Measurements from ENCODE around the gene IPO5.
"Not testable (repeated sequence)": the region's sequence is repeated elsewhere in the genome, so short reads cannot be mapped to it uniquely, and the experiment has no call there.

Gene IPO5

GRCh38 chr13:97979556-97979955, 26.1 kb downstream of the IPO5 start:
- no peak overlapping the region for H3K9ac ChIP-seq (ENCODE audit: low read length)
- no peak overlapping the region for H3K4me3 ChIP-seq (ENCODE audit: low read length)

GRCh38 chr13:97982286-97982685, 28.8 kb downstream of the IPO5 start:
- H3K4me3 ChIP-seq (ENCODE audit: low read length) = no peak overlapping the region
- peaks cover 6% of the 10 kb centered on the region for H3K36me3 ChIP-seq (ENCODE audit: control insufficient read depth, insufficient read depth, low read length)

More at GRCh38 chr13:97979556-97979955, 26.1 kb downstream of the IPO5 start:
- H3K36me3 ChIP-seq (ENCODE audit: control insufficient read depth, insufficient read depth, low read length) = no peaks in the 10 kb centered on the region
- no peaks in the 10 kb centered on the region for H3K27me3 ChIP-seq (ENCODE audit: control insufficient read depth, insufficient read depth, low read length)
- H3K9me3 ChIP-seq (ENCODE audit: control insufficient read depth, low read length) = no peaks in the 10 kb centered on the region
- peaks cover 7% of the 10 kb centered on the region for H3K4me1 ChIP-seq (ENCODE audit: control insufficient read depth, insufficient read depth, low read length)

GRCh38 chr13:97986835-97987234, 33.4 kb downstream of the IPO5 start:
- no peak overlapping the region for H3K9ac ChIP-seq (ENCODE audit: low read length)
- H3K4me1 ChIP-seq (ENCODE audit: control insufficient read depth, insufficient read depth, low read length) = no peaks in the 10 kb centered on the region
- H3K27me3 ChIP-seq (ENCODE audit: control insufficient read depth, insufficient read depth, low read length) = no peaks in the 10 kb centered on the region
- peaks cover 6% of the 10 kb centered on the region for H3K36me3 ChIP-seq (ENCODE audit: control insufficient read depth, insufficient read depth, low read length)
- no peak overlapping the region for H3K4me3 ChIP-seq (ENCODE audit: low read length)
- H3K9me3 ChIP-seq (ENCODE audit: control insufficient read depth, low read length) = no peaks in the 10 kb centered on the region

More at GRCh38 chr13:97982286-97982685, 28.8 kb downstream of the IPO5 start:
- Histone ChIP-seq H3K27me3 (ENCODE audit: control insufficient read depth, insufficient read depth, low read length) (no peaks in the 10 kb centered on the region), H3K4me1 (ENCODE audit: control insufficient read depth, insufficient read depth, low read length) (peaks cover 3% of the 10 kb centered on the region), H3K9ac (ENCODE audit: low read length) (no peak overlapping the region), H3K9me3 (ENCODE audit: control insufficient read depth, low read length) (no peaks in the 10 kb centered on the region)

GRCh38 chr13:97999653-98000052, 46.2 kb downstream of the IPO5 start:
- no peaks in the 10 kb centered on the region for H3K27me3 ChIP-seq (ENCODE audit: control insufficient read depth, insufficient read depth, low read length)

GRCh38 chr13:98004107-98004506, 50.6 kb downstream of the IPO5 start:
- no peaks in the 10 kb centered on the region for H3K9me3 ChIP-seq (ENCODE audit: control insufficient read depth, low read length)
- H3K9ac ChIP-seq (ENCODE audit: low read length) = no peak overlapping the region
- peaks cover 17% of the 10 kb centered on the region for H3K36me3 ChIP-seq (ENCODE audit: control insufficient read depth, insufficient read depth, low read length)
- H3K4me3 ChIP-seq (ENCODE audit: low read length) = no peak overlapping the region
- H3K4me1 ChIP-seq (ENCODE audit: control insufficient read depth, insufficient read depth, low read length) = no peaks in the 10 kb centered on the region
- H3K27me3 ChIP-seq (ENCODE audit: control insufficient read depth, insufficient read depth, low read length) = no peaks in the 10 kb centered on the region

More at GRCh38 chr13:97999653-98000052, 46.2 kb downstream of the IPO5 start:
- Histone ChIP-seq H3K36me3 (ENCODE audit: control insufficient read depth, insufficient read depth, low read length) (peaks cover 11% of the 10 kb centered on the region), H3K4me3 (ENCODE audit: low read length) (no peak overlapping the region), H3K9ac (ENCODE audit: low read length) (no peak overlapping the region), H3K9me3 (ENCODE audit: control insufficient read depth, low read length) (no peaks in the 10 kb centered on the region), H3K4me1 (ENCODE audit: control insufficient read depth, insufficient read depth, low read length) (no peaks in the 10 kb centered on the region)

GRCh38 chr13:98004997-98005396, 51.5 kb downstream of the IPO5 start:
- H3K9me3 ChIP-seq (ENCODE audit: control insufficient read depth, low read length); H3K27me3 ChIP-seq (ENCODE audit: control insufficient read depth, insufficient read depth, low read length); H3K4me1 ChIP-seq (ENCODE audit: control insufficient read depth, insufficient read depth, low read length); H3K9ac ChIP-seq (ENCODE audit: low read length); H3K4me3 ChIP-seq (ENCODE audit: low read length): not testable (repeated sequence)
- H3K36me3 ChIP-seq (ENCODE audit: control insufficient read depth, insufficient read depth, low read length) = peaks cover 17% of the 10 kb centered on the region

GRCh38 chr13:98007001-98007400, 53.5 kb downstream of the IPO5 start:
- peaks cover 17% of the 10 kb centered on the region for H3K36me3 ChIP-seq (ENCODE audit: control insufficient read depth, insufficient read depth, low read length)
- H3K4me3 ChIP-seq (ENCODE audit: low read length) = no peak overlapping the region
- H3K9ac ChIP-seq (ENCODE audit: low read length) = no peak overlapping the region
- no peaks in the 10 kb centered on the region for H3K27me3 ChIP-seq (ENCODE audit: control insufficient read depth, insufficient read depth, low read length)
- no peaks in the 10 kb centered on the region for H3K9me3 ChIP-seq (ENCODE audit: control insufficient read depth, low read length)
- H3K4me1 ChIP-seq (ENCODE audit: control insufficient read depth, insufficient read depth, low read length) = no peaks in the 10 kb centered on the region

- Histone ChIP-seq H3K27me3 (ENCODE audit: control insufficient read depth, insufficient read depth, low read length) (no peaks in the 10 kb centered on the region), H3K36me3 (ENCODE audit: control insufficient read depth, insufficient read depth, low read length) (peaks cover 4% of the 10 kb centered on the region), H3K9me3 (ENCODE audit: control insufficient read depth, low read length) (no peaks in the 10 kb centered on the region), H3K4me1 (ENCODE audit: control insufficient read depth, insufficient read depth, low read length) (no peaks in the 10 kb centered on the region), H3K4me3 (ENCODE audit: low read length) (no peak overlapping the region), H3K9ac (ENCODE audit: low read length) (no peak overlapping the region)
Observed at GRCh38 chr13:98013241-98013640, 59.8 kb downstream of the IPO5 start.

GRCh38 chr13:98014766-98015165, 61.3 kb downstream of the IPO5 start:
- Histone ChIP-seq H3K27me3 (ENCODE audit: control insufficient read depth, insufficient read depth, low read length) (no peaks in the 10 kb centered on the region), H3K36me3 (ENCODE audit: control insufficient read depth, insufficient read depth, low read length) (no peaks in the 10 kb centered on the region)

GRCh38 chr13:98018293-98018692, 64.8 kb downstream of the IPO5 start:
- H3K27me3 ChIP-seq (ENCODE audit: control insufficient read depth, insufficient read depth, low read length) = no peaks in the 10 kb centered on the region
- no peak overlapping the region for H3K4me3 ChIP-seq (ENCODE audit: low read length)
- no peak overlapping the region for H3K9ac ChIP-seq (ENCODE audit: low read length)
- no peaks in the 10 kb centered on the region for H3K4me1 ChIP-seq (ENCODE audit: control insufficient read depth, insufficient read depth, low read length)
- no peaks in the 10 kb centered on the region for H3K9me3 ChIP-seq (ENCODE audit: control insufficient read depth, low read length)
- no peaks in the 10 kb centered on the region for H3K36me3 ChIP-seq (ENCODE audit: control insufficient read depth, insufficient read depth, low read length)

More at GRCh38 chr13:98014766-98015165, 61.3 kb downstream of the IPO5 start:
- no peaks in the 10 kb centered on the region for H3K9me3 ChIP-seq (ENCODE audit: control insufficient read depth, low read length)
- no peak overlapping the region for H3K9ac ChIP-seq (ENCODE audit: low read length)
- H3K4me3 ChIP-seq (ENCODE audit: low read length) = no peak overlapping the region
- H3K4me1 ChIP-seq (ENCODE audit: control insufficient read depth, insufficient read depth, low read length) = no peaks in the 10 kb centered on the region

- H3K4me3 ChIP-seq (ENCODE audit: low read length) = no peak overlapping the region
- no peaks in the 10 kb centered on the region for H3K9me3 ChIP-seq (ENCODE audit: control insufficient read depth, low read length)
- no peaks in the 10 kb centered on the region for H3K27me3 ChIP-seq (ENCODE audit: control insufficient read depth, insufficient read depth, low read length)
- H3K36me3 ChIP-seq (ENCODE audit: control insufficient read depth, insufficient read depth, low read length) = no peaks in the 10 kb centered on the region
- H3K9ac ChIP-seq (ENCODE audit: low read length) = no peak overlapping the region
- H3K4me1 ChIP-seq (ENCODE audit: control insufficient read depth, insufficient read depth, low read length) = no peaks in the 10 kb centered on the region
Observed at GRCh38 chr13:98019186-98019585, 65.7 kb downstream of the IPO5 start.

- H3K36me3 ChIP-seq (ENCODE audit: control insufficient read depth, insufficient read depth, low read length) = no peaks in the 10 kb centered on the region
- H3K4me3 ChIP-seq (ENCODE audit: low read length) = no peak overlapping the region
- no peak overlapping the region for H3K9ac ChIP-seq (ENCODE audit: low read length)
- H3K27me3 ChIP-seq (ENCODE audit: control insufficient read depth, insufficient read depth, low read length) = no peaks in the 10 kb centered on the region
- no peaks in the 10 kb centered on the region for H3K4me1 ChIP-seq (ENCODE audit: control insufficient read depth, insufficient read depth, low read length)
- H3K9me3 ChIP-seq (ENCODE audit: control insufficient read depth, low read length) = no peaks in the 10 kb centered on the region
Observed at GRCh38 chr13:98020271-98020670, 66.8 kb downstream of the IPO5 start.

- Histone ChIP-seq H3K36me3 (ENCODE audit: control insufficient read depth, insufficient read depth, low read length) (no peaks in the 10 kb centered on the region), H3K9me3 (ENCODE audit: control insufficient read depth, low read length) (no peaks in the 10 kb centered on the region), H3K9ac (ENCODE audit: low read length) (no peak overlapping the region), H3K4me1 (ENCODE audit: control insufficient read depth, insufficient read depth, low read length) (no peaks in the 10 kb centered on the region), H3K27me3 (ENCODE audit: control insufficient read depth, insufficient read depth, low read length) (no peaks in the 10 kb centered on the region), H3K4me3 (ENCODE audit: low read length) (no peak overlapping the region)
Observed at GRCh38 chr13:98022210-98022609, 68.7 kb downstream of the IPO5 start.

Measured in mucosa of stomach (tissue), 1 donor.